IMR-90 (cell line): ENCODE results near the gene SLC9A7. TPM values are rescaled to one million over a fixed set of nuclear protein-coding genes. Genes with fewer than 3 reads are reported as not detected.

Experiments
- ATAC-seq: fragments of 200-7000 bp; cut with Tn5 transposase; 2 replicates; pipeline ENCODE4 v1.9.1; 2020; ENCODE audit warnings: low read depth, mild to moderate bottlenecking, moderate library complexity
- BruUV-seq: library from RNA; stranded (reverse); fragments of 400-500 nt; replicated peaks from 2 replicates; lab custom pipeline; 2021; lab: Mats Ljungman, UMichigan
- CTCF ChIA-PET: fragments of 300-600 bp; formaldehyde crosslinking; extraction: SDS; loops from one replicate; lab custom pipeline; 2021; ENCODE audit warnings: antibody characterized with exemption; lab: Yijun Ruan, JAX
- POLR2A ChIA-PET: fragments of 300-600 bp; sonication (Branson Sonifier 250); formaldehyde crosslinking; loops from one replicate; lab custom pipeline; 2022; ENCODE audit warnings: antibody characterized with exemption; ENCODE audit not compliant: unreplicated experiment; lab: Charles Lee
- DNase-seq: peaks from one replicate; pipeline ENCODE4 v3.0.0; 2013
- H2AFZ ChIP-seq: replicated peaks from 2 replicates; pipeline ENCODE3; 2013; ENCODE audit warnings: low read length, mild to moderate bottlenecking; ENCODE audit not compliant: poor library complexity
- H2AK5ac ChIP-seq: 2 replicates; pipeline ENCODE4 v1.6.1; 2013; ENCODE audit warnings: low read depth, low read length, inconsistent platforms
- H2AK9ac ChIP-seq: replicated peaks from 2 replicates; pipeline ENCODE3; 2013; ENCODE audit warnings: mild to moderate bottlenecking, low read depth, low read length, moderate library complexity; ENCODE audit not compliant: poor library complexity
- H2BK120ac ChIP-seq: 2 replicates; pipeline ENCODE4 v1.6.1; 2013; ENCODE audit warnings: low read depth, low read length, inconsistent platforms
- H2BK15ac ChIP-seq: 3 replicates; pipeline ENCODE4 v1.6.1; 2013; ENCODE audit warnings: low read depth, low read length, inconsistent platforms
- H2BK20ac ChIP-seq: 2 replicates; pipeline ENCODE4 v1.6.1; 2013; ENCODE audit warnings: low read depth, mild to moderate bottlenecking, inconsistent platforms, low read length, moderate library complexity
- H2BK5ac ChIP-seq: 2 replicates; pipeline ENCODE4 v1.6.1; 2013; ENCODE audit warnings: mild to moderate bottlenecking, low read depth, low read length, inconsistent platforms; ENCODE audit not compliant: poor library complexity, severe bottlenecking
- H3K14ac ChIP-seq: replicated peaks from 2 replicates; pipeline ENCODE4 v1.6.1; 2013; ENCODE audit warnings: low read depth, low read length, inconsistent platforms
- H3K18ac ChIP-seq: 2 replicates; pipeline ENCODE4 v1.6.1; 2013; ENCODE audit warnings: low read depth, low read length, control low read depth
- H3K23ac ChIP-seq: 2 replicates; pipeline ENCODE4 v1.6.1; 2013; ENCODE audit warnings: low read depth, low read length, inconsistent platforms
- H3K27ac ChIP-seq: 2 replicates; pipeline ENCODE4 v1.5.1; 2013; ENCODE audit warnings: mild to moderate bottlenecking, control low read depth, low read length; ENCODE audit not compliant: insufficient read depth
- H3K27me3 ChIP-seq: 2 replicates; pipeline ENCODE4 v1.6.1; 2013; ENCODE audit warnings: low read length; ENCODE audit not compliant: control insufficient read depth, insufficient read depth
- H3K36me3 ChIP-seq: 2 replicates; pipeline ENCODE4 v1.6.1; 2013; ENCODE audit warnings: low read length, mixed read lengths; ENCODE audit not compliant: control insufficient read depth, insufficient read depth
- H3K4ac ChIP-seq: 2 replicates; pipeline ENCODE4 v1.6.1; 2013; ENCODE audit warnings: low read depth, low read length, inconsistent platforms
- H3K4me1 ChIP-seq: 2 replicates; pipeline ENCODE4 v1.6.1; 2013; ENCODE audit warnings: low read length, mixed read lengths; ENCODE audit not compliant: control insufficient read depth, insufficient read depth
- H3K4me2 ChIP-seq: 2 replicates; pipeline ENCODE4 v1.6.1; 2013; ENCODE audit warnings: low read depth, mild to moderate bottlenecking, control low read depth, low read length, moderate library complexity
- H3K4me3 ChIP-seq: 2 replicates; pipeline ENCODE4 v1.5.1; 2013; ENCODE audit warnings: low read depth, mild to moderate bottlenecking, control low read depth, low read length, moderate library complexity; ENCODE audit not compliant: insufficient read depth
- H3K56ac ChIP-seq: 2 replicates; pipeline ENCODE4 v1.6.1; 2013; ENCODE audit warnings: low read length, inconsistent platforms; ENCODE audit not compliant: insufficient read depth; ENCODE audit errors: extremely low read depth
- H3K79me1 ChIP-seq, 2 experiments: 2 replicates each; pipeline ENCODE4 v1.6.1; 2013; ENCODE audit warnings: low read length in 2 of 2, inconsistent platforms in 1 of 2, low read depth in 1 of 2
- H3K9ac ChIP-seq: 2 replicates; pipeline ENCODE4 v1.6.1; 2013; ENCODE audit warnings: low read depth, low read length, control low read depth
- H3K9me1 ChIP-seq: 2 replicates; pipeline ENCODE4 v1.6.1; 2013; ENCODE audit warnings: low read length, inconsistent platforms; ENCODE audit not compliant: insufficient read depth
- H3K9me3 ChIP-seq: 2 replicates; pipeline ENCODE4 v1.6.1; 2013; ENCODE audit warnings: low read length; ENCODE audit not compliant: control insufficient read depth, insufficient read depth
- H4K20me1 ChIP-seq: 2 replicates; pipeline ENCODE4 v1.6.1; 2013; ENCODE audit warnings: low read length, inconsistent platforms; ENCODE audit not compliant: insufficient read depth
- H4K5ac ChIP-seq: 2 replicates; pipeline ENCODE4 v1.6.1; 2013; ENCODE audit warnings: mild to moderate bottlenecking, low read depth, low read length, control low read depth
- H4K8ac ChIP-seq, 2 experiments: 2 replicates each; pipeline ENCODE4 v1.6.1; 2013; ENCODE audit warnings: low read depth in 2 of 2, low read length in 2 of 2, control low read depth in 1 of 2, inconsistent platforms in 1 of 2
- H4K91ac ChIP-seq: 2 replicates; pipeline ENCODE4 v1.6.1; 2013; ENCODE audit warnings: low read depth, low read length, inconsistent platforms; ENCODE audit not compliant: insufficient read depth
- CEBPB ChIP-seq: IDR thresholded peaks from 2 replicates; pipeline ENCODE4 v1.6.1; 2012; ENCODE audit warnings: low read depth, low read length, improper control_type of control experiment
- CHD1 ChIP-seq: IDR thresholded peaks from 2 replicates; pipeline ENCODE4 v1.6.1; 2012; ENCODE audit warnings: low read depth, low read length, improper control_type of control experiment
- CTCF ChIP-seq: conservative IDR thresholded peaks from 2 replicates; pipeline ENCODE4 v1.5.1; 2012; ENCODE audit warnings: mild to moderate bottlenecking, low read depth, low read length, improper control_type of control experiment
- ELK1 ChIP-seq: fragments of 150-350 bp; IDR thresholded peaks from 2 replicates; pipeline ENCODE4 v1.6.1; 2016; ENCODE audit warnings: low read depth, mild to moderate bottlenecking, low read length, moderate library complexity, borderline replicate concordance
- FOS ChIP-seq: fragments of 150-350 bp; IDR thresholded peaks from 2 replicates; pipeline ENCODE4 v1.6.1; 2016; ENCODE audit warnings: low read depth, low read length
- MAFK ChIP-seq: IDR thresholded peaks from 2 replicates; pipeline ENCODE4 v1.6.1; 2012; ENCODE audit warnings: low read depth, low read length, improper control_type of control experiment
- MAZ ChIP-seq: IDR thresholded peaks from 2 replicates; pipeline ENCODE4 v1.6.1; 2012; ENCODE audit warnings: low read depth, mild to moderate bottlenecking, low read length, improper control_type of control experiment, moderate library complexity, borderline replicate concordance
- MXI1 ChIP-seq: IDR thresholded peaks from 2 replicates; pipeline ENCODE4 v1.6.1; 2012; ENCODE audit warnings: low read depth, mild to moderate bottlenecking, low read length, moderate library complexity, borderline replicate concordance
- NFE2L2 ChIP-seq: fragments of 150-350 bp; IDR thresholded peaks from 2 replicates; pipeline ENCODE4 v1.6.1; 2016; ENCODE audit warnings: low read depth, mild to moderate bottlenecking, low read length
- POLR2A ChIP-seq: IDR thresholded peaks from 2 replicates; pipeline ENCODE4 v1.6.1; 2012; ENCODE audit warnings: mild to moderate bottlenecking, low read depth, low read length
- RAD21 ChIP-seq: IDR thresholded peaks from 2 replicates; pipeline ENCODE4 v1.6.1; 2012; ENCODE audit warnings: low read length, improper control_type of control experiment
- RCOR1 ChIP-seq: IDR thresholded peaks from 2 replicates; pipeline ENCODE4 v1.6.1; 2012; ENCODE audit warnings: mild to moderate bottlenecking, low read length, improper control_type of control experiment; ENCODE audit not compliant: insufficient replicate concordance
- RFX5 ChIP-seq: IDR thresholded peaks from 2 replicates; pipeline ENCODE4 v1.8.0; 2012; ENCODE audit warnings: low read depth, mild to moderate bottlenecking, low read length, moderate library complexity
- USF2 ChIP-seq: fragments of 150-350 bp; IDR thresholded peaks from 2 replicates; pipeline ENCODE4 v1.6.1; 2017; ENCODE audit warnings: mild to moderate bottlenecking, antibody characterized with exemption, low read length, low read depth
- dilution Hi-C: fragments of 300-500 bp; cut with HindIII; formaldehyde crosslinking; loops from one replicate; pipeline ENCODE4 v1.14.3; 2018; ENCODE audit warnings: low sequenced_read_pairs; ENCODE audit not compliant: unreplicated experiment
- in situ Hi-C: fragments of 300-500 bp; cut with MboI; formaldehyde crosslinking; loops from 3 replicates; pipeline ENCODE4 v1.14.3; 2019; ENCODE audit warnings: low sequenced_read_pairs, inconsistent platforms, mixed read lengths
- intact Hi-C: fragments of 100-400 bp; cut with micrococcal nuclease; formaldehyde crosslinking; loops from 2 replicates; pipeline ENCODE4 v1.10.0; 2022
- polyA plus RNA-seq, 3 experiments: library from polyadenylated mRNA; depleted of rRNA; stranded (reverse); fragments of >200 nt; gene quantifications; 2 replicates each; pipeline ENCODE4 v1.2.3, GENCODE V29; 2012; ENCODE audit warnings: low replicate concordance in 1 of 3
- total RNA-seq: library from RNA; depleted of rRNA; stranded (reverse); fragments of >200 nt; gene quantifications from 2 replicates; pipeline ENCODE4 v1.2.3, GENCODE V29; 2012

Gene SLC9A7
- total and polyA plus RNA-seq, 2 of the 4 experiments (the other 2 are of a cell fraction) = 14.4 to 76.4 TPM

- Histone ChIP-seq H3K4me3 (no peak overlapping the region), H3K4me1 (no peaks in the 10 kb centered on the region), H3K27ac (no peak overlapping the region), H3K14ac (no peak overlapping the region), H2BK20ac (no peak overlapping the region), H3K79me1 (no peaks in the 10 kb centered on the region; a peak in 1 of 4 replicates), H3K56ac (no peak overlapping the region), H2BK15ac (no peak overlapping the region), H3K4me2 (no peak overlapping the region), H4K8ac (no peak overlapping the region), H3K23ac (no peak overlapping the region), H3K18ac (no peak overlapping the region), H2AK9ac (no peak overlapping the region), H2AFZ (no peak overlapping the region), H3K27me3 (no peaks in the 10 kb centered on the region), H3K9me1 (no peaks in the 10 kb centered on the region), H3K9me3 (no peaks in the 10 kb centered on the region), H3K4ac (no peak overlapping the region), H2BK5ac (no peak overlapping the region), H4K5ac (no peak overlapping the region), H4K91ac (no peak overlapping the region), H3K9ac (no peak overlapping the region), H4K20me1 (no peaks in the 10 kb centered on the region), H2BK120ac (no peak overlapping the region), H2AK5ac (no peak overlapping the region), H3K36me3 (peaks cover 2% of the 10 kb centered on the region)
- dilution Hi-C loops = no loop called here
- in situ Hi-C loops = no loop called here
- POLR2A ChIA-PET = no interaction called here
- intact Hi-C loops = no loop called here
- no peak for ATAC-seq
- no peak for TF ChIP-seq MXI1
- TF ChIP-seq POLR2A = no peak
- TF ChIP-seq MAFK = no peak
- TF ChIP-seq USF2 = no peak
- TF ChIP-seq RAD21 = no peak
- TF ChIP-seq NFE2L2 = no peak
- TF ChIP-seq RFX5 = no peak
- no peak for TF ChIP-seq FOS
- no peak for TF ChIP-seq RCOR1
- no peak for TF ChIP-seq ELK1
- no peak for TF ChIP-seq CHD1
- TF ChIP-seq CTCF = no peak
- TF ChIP-seq MAZ = no peak
- TF ChIP-seq CEBPB = no peak
- BruUV-seq = no TSS peak
- DNase-seq = no peak
- CTCF ChIA-PET = no interaction called here
Measured at GRCh38 chrX:46618947-46619346, 140.0 kb downstream of the SLC9A7 start.
